GM18526 (cell line): ENCODE measurements around the gene TMEM147.

Experiments
- POLR2A ChIP-seq: IDR thresholded peaks from 3 replicates; pipeline ENCODE4 v1.6.1; 2011; ENCODE audit not compliant: insufficient read length; ENCODE audit errors: extremely low read depth

The TMEM147 gene

DNA sequence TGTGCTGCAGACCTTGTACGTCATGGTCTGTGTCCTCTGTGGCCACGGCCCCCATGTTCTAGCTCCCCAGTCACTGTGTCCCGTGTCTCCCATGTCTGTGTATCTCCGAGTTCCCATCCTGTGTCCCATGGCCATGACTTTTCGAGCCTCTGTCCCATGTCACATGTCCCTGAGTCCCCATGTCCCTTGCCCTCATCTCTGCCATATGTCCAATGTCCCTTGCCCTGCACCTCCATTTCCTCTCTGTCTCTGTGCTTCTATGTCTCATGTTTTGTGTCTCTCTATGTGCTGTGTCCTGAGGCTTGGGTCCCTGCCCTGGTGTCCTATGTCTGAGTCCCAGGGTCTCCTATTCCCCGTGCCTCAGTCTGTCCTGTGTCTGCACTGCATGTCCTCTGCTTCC, 16.0 kb downstream of the TMEM147 start:
- TF ChIP-seq POLR2A = no peak

DNA sequence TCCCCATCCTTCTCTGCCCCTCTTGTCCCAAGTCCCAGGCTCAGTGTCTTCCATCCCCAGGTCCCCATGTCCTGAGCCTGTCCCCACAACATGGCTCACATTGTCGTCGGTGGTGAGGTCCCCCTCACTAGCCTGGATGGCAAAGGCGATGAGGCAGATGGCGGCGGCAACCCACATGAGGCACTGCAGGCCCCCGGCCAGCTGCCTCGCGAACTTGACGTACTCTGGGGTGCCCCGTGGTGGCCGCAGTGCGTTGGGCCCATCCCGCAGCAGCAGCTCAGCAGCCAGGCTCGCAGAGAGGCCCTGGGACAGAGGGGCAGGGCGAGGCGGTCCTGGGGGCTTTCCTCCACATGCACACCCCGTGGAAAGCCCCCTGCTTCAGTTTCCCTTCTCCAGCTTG, 16.9 kb downstream of the TMEM147 start:
- TF ChIP-seq POLR2A = no peak

DNA sequence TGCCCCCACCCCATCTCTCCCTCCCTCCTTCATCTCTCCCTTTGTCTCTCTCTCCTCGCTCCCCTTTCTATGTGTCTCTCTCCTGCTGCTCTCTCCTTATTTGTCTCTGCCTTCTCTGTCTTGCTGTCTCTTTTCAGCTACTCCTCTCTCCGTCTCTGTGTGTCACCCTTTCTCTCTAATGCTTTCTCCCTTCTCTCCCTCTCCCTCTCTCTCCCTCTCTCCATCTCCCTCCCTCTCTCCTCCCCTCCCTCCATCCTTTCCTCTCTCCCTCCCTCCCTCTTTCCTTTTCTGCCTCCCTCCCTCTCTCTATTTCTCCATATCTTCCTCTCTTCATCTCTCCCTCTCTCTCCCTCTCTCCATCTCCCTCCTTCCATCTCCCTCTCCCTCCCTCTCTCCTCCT, 17.4 kb downstream of the TMEM147 start:
- no peak for TF ChIP-seq POLR2A

DNA sequence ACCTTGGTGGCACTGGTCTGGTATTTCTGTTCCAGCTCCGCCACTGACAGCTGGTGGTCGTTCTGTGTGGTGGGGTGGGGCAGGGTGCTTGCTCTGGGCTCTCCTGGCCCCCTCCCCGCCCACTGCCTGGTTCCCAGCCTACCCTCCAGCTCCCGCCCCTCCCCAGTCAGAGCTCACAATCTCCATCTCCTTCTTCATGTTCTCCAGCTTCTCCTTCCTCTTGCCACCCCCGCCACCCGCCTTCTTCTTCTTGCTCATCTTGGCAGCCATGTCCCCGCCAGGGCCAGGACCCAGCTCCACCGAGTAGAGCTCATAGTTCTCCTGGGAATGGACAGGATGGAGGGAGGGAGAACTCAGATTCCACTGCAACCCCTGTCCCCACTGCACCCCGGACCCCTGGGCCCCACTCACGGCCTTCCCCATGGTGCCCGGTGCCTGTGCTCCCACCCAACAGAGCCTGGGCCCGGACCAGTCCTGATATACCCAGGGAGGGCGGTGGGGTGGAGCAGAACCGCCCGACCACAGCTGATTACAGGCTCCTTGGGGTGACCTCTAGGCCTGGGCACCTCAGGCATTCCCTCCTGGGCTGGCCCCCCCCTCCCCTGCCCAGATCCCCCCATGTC, 17.9 kb downstream of the TMEM147 start, which contains the start of gene ATP4A:
Gene ATP4A, minus strand, starts transcription at position 452 of the 623 bp plus-strand sequence. Its CDS starts 29 bp downstream, at position 423.
- TF ChIP-seq POLR2A = no peak

DNA sequence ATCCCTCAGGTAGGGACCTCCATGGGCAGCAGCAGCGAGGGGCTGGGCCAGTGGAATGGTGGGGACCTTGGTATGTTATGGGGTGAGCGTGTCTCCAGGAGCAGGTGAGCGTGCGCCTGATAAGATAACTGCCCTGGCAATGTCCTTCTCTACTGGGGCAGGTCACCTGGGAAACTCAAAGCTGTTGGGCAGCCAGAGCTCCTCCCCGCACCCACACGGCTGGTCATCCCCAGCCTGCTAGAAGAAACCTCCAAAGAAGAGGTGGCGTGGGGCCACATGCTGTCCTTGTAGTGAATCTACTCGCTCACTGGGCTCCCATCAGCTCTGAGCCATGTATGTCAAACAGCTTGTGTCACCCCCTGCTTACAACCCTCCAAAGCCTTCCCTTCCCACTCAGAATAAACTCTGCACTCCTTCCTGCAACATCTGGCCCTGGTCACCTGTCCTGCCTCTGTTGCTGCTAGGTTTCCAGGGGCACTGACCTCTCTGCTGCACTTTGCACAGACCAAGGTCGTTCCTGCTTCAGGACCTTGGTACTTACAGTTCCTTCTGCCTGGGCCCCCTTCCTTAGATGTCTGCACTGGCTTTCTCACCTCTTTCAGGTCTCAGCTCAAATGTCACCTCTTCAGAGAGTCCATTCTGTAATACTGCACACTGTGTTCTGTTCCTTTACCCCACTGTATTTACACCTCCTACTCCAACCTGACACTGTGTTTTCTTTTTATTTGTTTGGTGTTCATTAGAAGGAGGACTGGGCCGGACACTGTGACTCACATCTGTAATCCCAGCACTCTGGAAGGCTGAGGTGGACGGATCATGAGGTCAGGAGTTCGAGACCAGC, 19.8 kb downstream of the TMEM147 start:
- TF ChIP-seq POLR2A = no peak

DNA sequence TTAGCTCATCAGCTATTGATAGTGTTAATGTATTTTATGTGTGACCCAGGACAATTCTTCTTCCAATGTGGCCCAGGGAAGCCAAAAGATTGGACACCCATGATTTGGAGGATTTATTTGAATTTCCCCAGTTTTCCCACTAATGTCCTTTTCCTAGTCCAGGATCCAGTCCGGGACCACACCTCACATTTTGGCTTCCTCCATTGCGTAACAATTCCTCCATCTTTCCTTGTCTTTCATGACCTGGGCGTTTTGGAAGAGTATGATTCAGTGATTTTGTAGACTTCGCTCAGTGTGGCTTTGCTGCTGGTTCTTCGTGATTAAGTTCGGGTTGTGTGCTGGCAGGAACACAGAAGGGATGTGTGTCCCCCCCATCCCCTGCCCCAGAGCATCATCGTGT, 21.3 kb downstream of the TMEM147 start:
- no peak for TF ChIP-seq POLR2A

DNA sequence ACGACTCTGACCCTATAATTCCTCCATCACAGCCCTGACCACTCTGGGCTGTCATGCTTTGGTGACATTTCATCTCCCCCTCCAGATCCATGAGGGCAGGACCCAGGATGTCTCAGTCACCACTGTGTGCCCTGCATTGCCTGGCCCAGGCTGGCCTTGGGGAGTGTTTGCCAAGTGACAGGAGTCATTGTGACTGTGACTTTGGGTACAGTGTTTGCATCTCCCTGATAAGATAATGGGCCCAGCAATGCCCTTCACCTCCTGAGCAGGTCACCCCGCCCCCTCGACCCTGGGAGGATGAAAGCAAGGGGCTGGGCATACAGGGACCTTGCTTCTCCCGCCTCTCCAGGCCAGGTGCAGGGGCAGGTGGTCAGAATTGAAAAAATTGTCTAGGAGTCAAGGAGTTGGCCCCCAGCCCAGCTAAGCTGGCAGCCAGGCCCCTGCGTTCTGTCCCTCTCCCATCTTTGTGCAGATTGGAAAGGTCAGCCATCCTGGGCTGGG, 23.9 kb downstream of the TMEM147 start:
- no peak for TF ChIP-seq POLR2A

DNA sequence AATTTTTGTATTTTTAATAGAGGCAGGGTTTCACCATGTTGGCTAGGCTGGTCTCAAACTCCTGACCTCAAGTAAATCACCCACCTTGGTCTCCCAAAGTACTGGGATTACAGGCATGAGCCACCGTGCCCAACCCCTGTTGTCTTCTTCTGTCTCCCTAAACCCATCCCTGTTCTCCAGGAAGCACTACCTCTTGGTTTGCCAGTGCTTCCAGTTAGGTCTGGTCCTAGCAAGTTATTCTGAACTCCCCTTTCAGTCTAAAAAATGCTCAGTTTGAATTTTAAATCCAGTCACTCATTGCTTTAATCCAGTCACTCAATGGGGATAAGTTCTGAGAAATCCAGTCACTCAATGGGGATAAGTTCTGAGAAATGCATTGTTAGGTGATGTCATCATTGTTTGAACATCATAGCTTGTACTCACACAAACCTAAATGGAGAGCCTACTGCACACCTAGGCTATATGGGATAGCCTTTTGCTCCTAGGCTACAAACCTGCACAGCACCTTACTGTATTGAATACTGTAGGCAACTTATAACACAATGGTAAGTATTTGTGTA, 26.1 kb downstream of the TMEM147 start:
- no peak for TF ChIP-seq POLR2A

DNA sequence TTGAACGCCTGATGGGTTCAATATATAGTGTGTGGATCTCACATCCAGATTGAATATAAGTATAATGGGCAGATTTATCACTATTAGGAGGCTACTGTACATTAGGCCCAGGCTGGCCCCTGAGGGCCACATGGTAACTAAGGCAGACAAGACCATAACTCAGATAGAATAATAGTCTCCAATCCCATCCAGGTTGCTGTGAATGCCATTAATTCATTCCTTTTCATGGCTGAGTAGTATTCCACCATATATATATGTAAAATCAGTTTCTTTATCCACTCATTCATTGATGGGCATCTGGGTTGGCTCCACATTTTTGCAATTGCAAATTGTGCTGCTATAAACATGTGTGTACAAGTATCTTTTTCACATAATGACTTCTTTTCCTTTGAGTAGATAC, 32.5 kb downstream of the TMEM147 start:
- TF ChIP-seq POLR2A = no peak

DNA sequence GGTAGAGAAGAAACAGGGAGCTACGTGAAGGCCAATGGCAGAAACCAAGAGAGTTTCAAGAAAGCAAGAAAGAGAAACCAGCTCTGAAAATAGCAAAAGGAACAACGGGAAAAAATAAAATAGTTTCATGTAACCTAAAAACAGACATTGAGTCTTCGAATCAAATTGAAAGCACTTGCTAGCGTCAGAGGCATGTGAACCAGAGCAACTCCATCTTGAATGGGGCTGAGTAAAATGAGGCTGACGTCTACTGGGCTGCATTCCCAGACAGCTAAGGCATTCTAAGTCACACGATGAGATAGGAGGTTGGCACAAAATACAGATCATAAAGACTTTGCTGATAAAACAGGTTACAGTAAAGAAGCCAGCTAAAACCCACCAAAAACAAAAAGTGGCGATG, 33.3 kb downstream of the TMEM147 start:
- TF ChIP-seq POLR2A = no peak

DNA sequence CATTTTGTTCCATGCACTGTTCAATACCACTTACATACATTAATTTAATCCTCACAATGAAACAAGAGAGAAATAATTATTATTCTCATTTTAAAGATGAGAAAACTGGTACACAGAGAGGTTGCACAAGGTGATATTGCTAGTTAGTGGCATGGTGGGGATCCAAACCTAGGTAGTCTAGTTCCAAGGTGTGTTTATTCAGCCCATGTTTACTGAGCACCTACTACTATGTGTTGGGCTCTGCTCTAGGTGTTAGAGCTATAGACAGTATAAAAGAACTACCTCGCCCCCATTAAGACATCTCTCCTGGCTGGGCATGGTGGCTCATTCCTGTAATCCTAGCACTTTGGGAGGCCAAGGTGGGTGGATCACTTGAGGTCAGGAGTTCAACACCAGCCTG, 37.3 kb downstream of the TMEM147 start:
- TF ChIP-seq POLR2A = no peak

DNA sequence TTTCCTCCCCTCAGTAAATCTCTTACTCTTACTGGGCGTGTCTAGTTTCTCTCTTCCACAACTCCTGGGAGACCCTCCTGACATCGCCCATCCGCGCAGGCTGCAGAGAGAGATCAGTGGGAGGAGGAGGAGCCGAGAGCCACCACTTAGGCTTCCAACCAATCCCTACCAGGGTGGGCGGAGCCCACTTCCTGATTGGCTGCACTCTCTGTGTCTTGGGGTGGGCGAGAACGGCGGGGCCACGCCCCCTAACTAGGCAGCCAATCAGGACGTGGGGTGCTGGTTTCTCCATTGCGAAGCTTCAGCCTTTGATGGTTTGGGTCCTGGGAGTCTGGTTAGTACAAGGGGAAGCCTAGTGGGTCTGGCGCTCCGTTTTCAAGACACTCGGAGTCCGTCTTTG, 40.4 kb downstream of the TMEM147 start, which contains the start of gene PMIS2:
Gene PMIS2, plus strand, starts transcription at position 326 of the 400 bp plus-strand sequence. CDS start 87 bp downstream, outside the sequence.
- TF ChIP-seq POLR2A = no peak

DNA sequence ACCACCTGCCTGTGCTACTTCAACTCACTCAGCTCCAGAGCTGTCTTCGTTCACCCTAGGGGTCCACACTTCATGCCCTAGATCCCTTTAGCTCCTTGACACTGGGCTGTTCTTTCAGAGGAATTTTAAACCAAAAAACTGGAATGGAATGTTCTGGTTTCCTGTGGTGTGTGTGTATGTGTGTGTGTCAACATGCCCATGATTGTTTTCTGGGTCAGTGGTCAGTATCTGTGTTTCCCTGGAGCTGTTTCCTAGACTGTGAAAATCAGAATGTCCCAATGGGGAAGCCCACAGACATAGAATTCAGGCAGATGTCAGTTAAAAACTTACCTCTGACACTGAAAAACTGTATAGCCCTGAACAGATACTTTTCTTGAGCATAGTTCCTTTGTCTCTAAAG, 41.9 kb downstream of the TMEM147 start:
- TF ChIP-seq POLR2A = no peak

DNA sequence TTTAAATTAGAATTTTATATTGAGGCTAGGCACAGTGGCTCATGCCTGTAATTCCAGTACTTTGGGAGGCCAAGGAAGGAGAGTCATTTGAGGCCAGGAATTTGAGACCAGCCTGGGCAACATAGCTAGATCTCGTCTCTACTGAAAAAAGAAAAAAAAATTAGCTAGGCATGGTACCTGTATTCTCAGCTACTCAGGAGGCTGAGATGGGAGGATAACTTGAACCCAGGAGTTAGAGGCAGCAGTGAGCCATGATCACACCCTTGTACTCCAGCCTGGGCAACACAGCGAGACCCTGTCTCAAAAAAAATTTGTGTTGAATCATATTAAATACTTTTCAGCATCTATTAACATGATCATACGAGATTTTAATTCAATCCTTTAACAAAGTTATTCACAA, 45.4 kb downstream of the TMEM147 start:
- no peak for TF ChIP-seq POLR2A

DNA sequence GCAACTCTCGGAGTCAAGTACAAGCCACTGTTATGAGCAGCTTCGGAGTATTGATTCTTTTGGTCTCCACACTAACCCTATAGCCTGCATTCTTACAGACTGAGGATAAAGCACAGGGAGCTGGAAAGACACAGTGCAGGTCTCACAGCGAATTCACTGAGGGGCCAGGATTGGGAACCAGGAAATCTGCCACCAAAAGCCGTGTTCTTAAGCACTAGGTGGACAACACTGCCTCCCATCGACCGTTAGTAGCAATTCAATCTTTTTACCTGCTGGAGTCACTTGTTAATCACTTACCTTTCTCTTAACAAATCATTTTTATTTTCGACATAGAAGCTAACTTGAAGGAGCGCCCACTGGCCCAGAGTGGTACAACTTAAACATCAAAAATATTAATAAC, 46.8 kb downstream of the TMEM147 start:
- TF ChIP-seq POLR2A = no peak

DNA sequence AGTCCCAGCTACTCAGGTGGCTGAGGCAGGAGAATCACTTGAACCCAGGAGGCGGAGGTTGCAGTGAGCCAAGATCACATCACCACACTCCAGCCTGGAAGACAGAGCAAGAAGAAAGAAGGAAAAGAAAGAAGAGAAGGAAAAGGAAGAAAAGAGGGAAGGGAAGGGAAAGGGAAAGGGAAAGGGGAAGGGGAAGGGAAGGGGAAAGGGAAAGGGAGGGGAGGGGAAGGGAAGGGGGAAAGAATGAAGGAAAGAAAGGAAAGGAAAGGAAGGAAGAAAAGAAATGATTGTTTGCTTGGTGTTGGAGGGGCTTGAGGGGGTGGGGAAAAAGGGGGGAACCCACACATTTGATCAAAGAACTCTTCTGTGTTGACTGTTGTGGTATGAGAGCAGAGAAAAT, 50.5 kb downstream of the TMEM147 start:
- no peak for TF ChIP-seq POLR2A
